PC-3 (cell line): ENCODE results near the gene ARHGAP19.

Source experiments
- CTCF ChIP-seq: fragments of 300-600 bp; sonication (generic); conservative IDR thresholded peaks from 2 replicates; pipeline ENCODE4 v1.5.1; 2017; ENCODE audit warnings: antibody characterized with exemption, low read depth, mild to moderate bottlenecking, low read length
- EZH2 ChIP-seq: fragments of 300-600 bp; sonication (generic); IDR thresholded peaks from one replicate; pipeline ENCODE4 v1.6.1; 2017; ENCODE audit warnings: antibody characterized with exemption, mild to moderate bottlenecking, low read length; ENCODE audit not compliant: unreplicated experiment
- EZH2phosphoT487 ChIP-seq: fragments of 300-600 bp; sonication (generic); IDR thresholded peaks from 2 replicates; pipeline ENCODE4 v1.6.1; 2018; ENCODE audit warnings: mild to moderate bottlenecking, antibody characterized with exemption, low read length, borderline replicate concordance

GRCh38 chr10:97291357-97292096 lies 910 bp downstream of the ARHGAP19 start:
- no peak for TF ChIP-seq EZH2
- no peak for TF ChIP-seq CTCF
- no peak for TF ChIP-seq EZH2phosphoT487
